Measurements from ENCODE around the gene SLC35G3. TPM values are rescaled to one million over a fixed set of nuclear protein-coding genes. Genes with fewer than 3 reads are reported as not detected.

Gene SLC35G3
- total and polyA plus RNA-seq, 2 of the 4 experiments (the other 2 are of a cell fraction), result not detected

- Histone ChIP-seq H4K20me1 (ENCODE audit: insufficient read depth, low read length) (no peaks in the 10 kb centered on the region), H3K4me1 (ENCODE audit: control insufficient read depth, insufficient read depth, low read length) (no peaks in the 10 kb centered on the region), H2BK120ac (ENCODE audit: low read depth, low read length) (no peak overlapping the region), H3K9me1 (ENCODE audit: insufficient read depth, low read length) (no peaks in the 10 kb centered on the region), H2BK15ac (ENCODE audit: low read depth, low read length) (no peak overlapping the region), H3K79me1 (ENCODE audit: low read depth in 1 of 2, low read length in 2 of 2) (no peaks in the 10 kb centered on the region), H2AK5ac (ENCODE audit: low read depth, low read length) (no peak overlapping the region), H3K56ac (ENCODE audit: extremely low read depth, insufficient read depth, low read length) (no peak overlapping the region), H3K4me3 (ENCODE audit: insufficient read depth, low read depth, low read length) (no peak overlapping the region), H3K18ac (ENCODE audit: low read depth, low read length) (no peak overlapping the region), H3K23ac (ENCODE audit: low read depth, low read length) (no peak overlapping the region), H3K27me3 (ENCODE audit: control insufficient read depth, insufficient read depth, low read length) (peaks cover 8% of the 10 kb centered on the region), H4K8ac (ENCODE audit: low read depth in 2 of 2, low read length in 2 of 2) (no peak overlapping the region), H4K5ac (ENCODE audit: low read depth, low read length) (no peak overlapping the region), H2BK20ac (ENCODE audit: low read depth, low read length) (no peak overlapping the region), H3K36me3 (ENCODE audit: control insufficient read depth, insufficient read depth, low read length) (no peaks in the 10 kb centered on the region), H3K9me3 (ENCODE audit: control insufficient read depth, insufficient read depth, low read length) (no peaks in the 10 kb centered on the region), H4K91ac (ENCODE audit: insufficient read depth, low read depth, low read length) (no peak overlapping the region), H3K4me2 (ENCODE audit: low read depth, low read length) (no peak overlapping the region), H3K27ac (ENCODE audit: insufficient read depth, low read length) (no peak overlapping the region), H3K4ac (ENCODE audit: low read depth, low read length) (no peak overlapping the region), H2BK5ac (ENCODE audit: low read depth, low read length, poor library complexity, severe bottlenecking) (no peak overlapping the region), H3K14ac (replicated peaks; ENCODE audit: low read depth, low read length) (no peak overlapping the region), H2AK9ac (replicated peaks; ENCODE audit: low read depth, low read length, poor library complexity) (no peak overlapping the region), H3K9ac (ENCODE audit: low read depth, low read length) (no peak overlapping the region), H2AFZ (replicated peaks; ENCODE audit: low read length, poor library complexity) (no peak overlapping the region)
- DNase-seq, result no peak
- dilution Hi-C loops (cut with HindIII; ENCODE audit: low sequenced_read_pairs, unreplicated experiment), result loop anchor here (25.0 kb wide), 1 partner anchor 349 kb away; the partner anchor contains the start of gene SLFN12L
- ChIA-PET CTCF (interaction anchor here (0.6 kb wide), 1 partner anchor 12 kb away, joined by 4 read pairs; no protein-coding TSS in a partner anchor), POLR2A (ENCODE audit: unreplicated experiment) (no interaction called here)
- ATAC-seq (ENCODE audit: low read depth), result no peak
- in situ Hi-C loops (cut with MboI; ENCODE audit: low sequenced_read_pairs), result no loop called here
- no TSS peak for BruUV-seq (replicated peaks)
- intact Hi-C loops (cut with micrococcal nuclease), result no loop called here
- TF ChIP-seq BHLHE40 (IDR thresholded peaks at IDR 0.05; ENCODE audit: low read depth, low read length) (no peak), POLR2A (IDR thresholded peaks at IDR 0.05; ENCODE audit: low read depth, low read length) (no peak), CHD1 (IDR thresholded peaks at IDR 0.05; ENCODE audit: low read depth, low read length) (no peak), RCOR1 (IDR thresholded peaks at IDR 0.05; ENCODE audit: insufficient replicate concordance, low read length) (no peak), SMC3 (IDR thresholded peaks at IDR 0.05; ENCODE audit: low read depth, low read length) (no peak), FOS (IDR thresholded peaks at IDR 0.05; ENCODE audit: low read depth, low read length) (no peak), NFE2L2 (IDR thresholded peaks at IDR 0.05; ENCODE audit: low read depth, low read length) (no peak), RAD21 (IDR thresholded peaks at IDR 0.05; ENCODE audit: low read length) (no peak), RFX5 (IDR thresholded peaks at IDR 0.05; ENCODE audit: low read depth, low read length) (no peak), CEBPB (IDR thresholded peaks at IDR 0.05; ENCODE audit: low read depth, low read length) (no peak)
- TF ChIP-seq, protein P1, sequence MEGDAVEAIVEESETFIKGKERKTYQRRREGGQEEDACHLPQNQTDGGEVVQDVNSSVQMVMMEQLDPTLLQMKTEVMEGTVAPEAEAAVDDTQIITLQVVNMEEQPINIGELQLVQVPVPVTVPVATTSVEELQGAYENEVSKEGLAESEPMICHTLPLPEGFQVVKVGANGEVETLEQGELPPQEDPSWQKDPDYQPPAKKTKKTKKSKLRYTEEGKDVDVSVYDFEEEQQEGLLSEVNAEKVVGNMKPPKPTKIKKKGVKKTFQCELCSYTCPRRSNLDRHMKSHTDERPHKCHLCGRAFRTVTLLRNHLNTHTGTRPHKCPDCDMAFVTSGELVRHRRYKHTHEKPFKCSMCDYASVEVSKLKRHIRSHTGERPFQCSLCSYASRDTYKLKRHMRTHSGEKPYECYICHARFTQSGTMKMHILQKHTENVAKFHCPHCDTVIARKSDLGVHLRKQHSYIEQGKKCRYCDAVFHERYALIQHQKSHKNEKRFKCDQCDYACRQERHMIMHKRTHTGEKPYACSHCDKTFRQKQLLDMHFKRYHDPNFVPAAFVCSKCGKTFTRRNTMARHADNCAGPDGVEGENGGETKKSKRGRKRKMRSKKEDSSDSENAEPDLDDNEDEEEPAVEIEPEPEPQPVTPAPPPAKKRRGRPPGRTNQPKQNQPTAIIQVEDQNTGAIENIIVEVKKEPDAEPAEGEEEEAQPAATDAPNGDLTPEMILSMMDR (conservative IDR thresholded peaks at IDR 0.05; ENCODE audit: low read depth, low read length), result no peak
- TF ChIP-seq, protein P2, sequence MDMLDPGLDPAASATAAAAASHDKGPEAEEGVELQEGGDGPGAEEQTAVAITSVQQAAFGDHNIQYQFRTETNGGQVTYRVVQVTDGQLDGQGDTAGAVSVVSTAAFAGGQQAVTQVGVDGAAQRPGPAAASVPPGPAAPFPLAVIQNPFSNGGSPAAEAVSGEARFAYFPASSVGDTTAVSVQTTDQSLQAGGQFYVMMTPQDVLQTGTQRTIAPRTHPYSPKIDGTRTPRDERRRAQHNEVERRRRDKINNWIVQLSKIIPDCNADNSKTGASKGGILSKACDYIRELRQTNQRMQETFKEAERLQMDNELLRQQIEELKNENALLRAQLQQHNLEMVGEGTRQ (IDR thresholded peaks at IDR 0.05; ENCODE audit: low read depth, low read length), result no peak
- TF ChIP-seq, protein P3, sequence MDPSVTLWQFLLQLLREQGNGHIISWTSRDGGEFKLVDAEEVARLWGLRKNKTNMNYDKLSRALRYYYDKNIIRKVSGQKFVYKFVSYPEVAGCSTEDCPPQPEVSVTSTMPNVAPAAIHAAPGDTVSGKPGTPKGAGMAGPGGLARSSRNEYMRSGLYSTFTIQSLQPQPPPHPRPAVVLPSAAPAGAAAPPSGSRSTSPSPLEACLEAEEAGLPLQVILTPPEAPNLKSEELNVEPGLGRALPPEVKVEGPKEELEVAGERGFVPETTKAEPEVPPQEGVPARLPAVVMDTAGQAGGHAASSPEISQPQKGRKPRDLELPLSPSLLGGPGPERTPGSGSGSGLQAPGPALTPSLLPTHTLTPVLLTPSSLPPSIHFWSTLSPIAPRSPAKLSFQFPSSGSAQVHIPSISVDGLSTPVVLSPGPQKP (IDR thresholded peaks at IDR 0.05; ENCODE audit: borderline replicate concordance, low read depth, low read length), result no peak
- no CpG with 5 or more reads among the region's 2 CpGs for WGBS, 2 experiments (ENCODE audit: extremely low coverage in 2 of 2, insufficient read length in 1 of 2)
These were observed 6.1 kb downstream of the SLC35G3 start for GRCh38 chr17:35188111-35188510.
